H1 (cell line): ENCODE data around the gene ADRM1. TPM values are rescaled to one million over a fixed set of nuclear protein-coding genes. Genes with fewer than 3 reads are reported as not detected.

Experiments used
- BACH1 ChIP-seq: IDR thresholded peaks from 2 replicates; pipeline ENCODE4 v1.6.1; 2012; ENCODE audit warnings: low read length, improper control_type of control experiment
- CHD1 ChIP-seq: IDR thresholded peaks from 2 replicates; pipeline ENCODE4 v1.6.1; 2012; ENCODE audit warnings: low read depth, low read length, improper control_type of control experiment
- EP300 ChIP-seq, 2 experiments: IDR thresholded peaks; 1 replicate in 1 of 2; 2 replicates in 1 of 2; pipeline ENCODE4 v1.6.1; 2011 to 2012; ENCODE audit warnings: low read depth in 2 of 2, low read length in 2 of 2, mild to moderate bottlenecking in 2 of 2, borderline replicate concordance in 1 of 2, inconsistent platforms in 1 of 2, moderate library complexity in 1 of 2
- JUN ChIP-seq: IDR thresholded peaks from 2 replicates; pipeline ENCODE4 v1.6.1; 2011; ENCODE audit warnings: low read depth, mild to moderate bottlenecking, improper control_type of control experiment, low read length
- SIN3A ChIP-seq, 2 experiments: IDR thresholded peaks in 1 of 2; conservative IDR thresholded peaks in 1 of 2; 2 replicates each; pipeline ENCODE4 v1.6.1; 2011 to 2012; ENCODE audit warnings: low read length in 2 of 2, improper control_type of control experiment in 1 of 2, low read depth in 1 of 2, mild to moderate bottlenecking in 1 of 2
- polyA plus RNA-seq, 7 experiments: library from polyadenylated mRNA; depleted of rRNA in 3 of 7; stranded (reverse) in 5 of 7; unstranded in 2 of 7; fragments of >200 nt in 5 of 7; fragments of 200-250 nt in 2 of 7; gene quantifications; 1 replicate in 5 of 7; 2 replicates in 1 of 7; 4 replicates in 1 of 7; pipeline versions ENCODE4 v1.2.1 to v1.2.3, GENCODE V29; 2011 to 2013; ENCODE audit warnings: missing spikeins in 2 of 7, mixed read lengths in 2 of 7
- total RNA-seq: library from RNA; stranded (reverse); fragmentation: NEBNext Ultra II Directional; extraction: Animal tissue kit (Norgen Biotek cat#: 25700); gene quantifications from 2 replicates; pipeline ENCODE4 v1.2.1, GENCODE V29; 2021

The ADRM1 gene
- total and polyA plus RNA-seq, 2 of the 8 experiments (the other 6 are each of a cell fraction or from before 2014, with no cell fraction given), result 126 to 214 TPM

GRCh38 chr20:62328684-62329388, 26.0 kb downstream of the ADRM1 start (continued):
- TF ChIP-seq SIN3A (conservative IDR thresholded peaks at IDR 0.05 in 1 of 2, IDR thresholded peaks at IDR 0.05 in 1 of 2; ENCODE audit: low read depth in 1 of 2, low read length in 2 of 2) (no peak), BACH1 (no peak), CHD1 (no peak), EP300 (IDR thresholded peaks at IDR 0.05; ENCODE audit: borderline replicate concordance in 1 of 2, low read depth in 2 of 2, low read length in 2 of 2) (no peak), JUN (no peak)
- TF ChIP-seq, all 59 proteins: peak for 0
